ENCODE measurements around the gene UTS2R.

Gene UTS2R

DNA sequence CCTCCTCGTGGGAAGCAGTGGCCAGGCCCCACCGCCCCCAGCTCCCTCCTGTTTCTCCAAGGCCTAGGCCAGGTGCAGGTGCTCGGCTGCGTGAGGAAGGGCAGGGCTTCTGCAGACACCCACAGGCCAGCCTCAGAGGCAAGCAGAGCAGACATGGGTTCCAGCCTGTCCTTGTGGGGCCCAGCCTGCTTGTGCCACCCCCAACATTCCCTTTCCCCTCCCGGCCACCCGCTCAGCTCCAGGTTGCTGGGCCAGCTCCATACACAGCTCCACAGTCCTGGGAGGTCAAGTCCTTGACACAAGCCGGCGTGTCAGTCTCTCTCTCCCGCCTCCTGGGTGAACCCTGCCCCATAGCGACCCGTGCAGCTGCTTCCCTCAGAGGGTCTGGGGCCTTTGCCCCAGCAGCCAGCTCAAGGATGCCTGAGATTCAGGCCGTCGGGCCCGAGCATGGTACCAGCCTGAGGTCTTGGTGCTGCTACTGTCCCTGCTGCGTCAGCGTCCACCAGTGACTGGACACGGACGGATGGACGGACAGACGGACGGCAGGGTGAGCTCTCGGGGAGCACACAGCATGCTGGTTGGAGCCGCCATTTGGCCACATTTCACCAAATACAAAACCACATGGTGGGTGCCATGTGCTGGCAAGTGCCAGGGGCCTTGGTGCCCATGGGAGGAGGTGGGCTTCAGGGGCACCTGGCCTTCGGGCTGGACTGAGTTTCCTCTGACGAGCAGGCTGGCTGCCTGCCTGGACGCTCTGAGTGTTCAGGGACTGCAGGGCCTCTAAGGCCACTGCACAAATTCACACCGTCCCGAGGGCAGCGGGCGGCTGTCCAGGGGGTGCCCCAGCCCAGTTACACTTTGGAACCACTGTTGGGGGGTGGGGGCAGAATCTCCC lies 46.0 kb upstream of the UTS2R start:
- Histone ChIP-seq H3K9me3 (ENCODE audit: insufficient read depth, low read length) (no peaks in the 10 kb centered on the region), H3K4me1 (ENCODE audit: insufficient read depth, insufficient read length) (peaks cover 40% of the 10 kb centered on the region), H3K36me3 (ENCODE audit: insufficient read depth, insufficient read length, low read length) (no peaks in the 10 kb centered on the region), H3K9ac (ENCODE audit: insufficient read length, low read depth) (peak overlapping the region; percentile 50), H3K27me3 (ENCODE audit: insufficient read depth, insufficient read length) (peaks cover 26% of the 10 kb centered on the region), H3K4me3 (ENCODE audit: insufficient read length, low read depth) (no peak overlapping the region)
- no peak for DNase-seq (ENCODE audit: low read depth, low spot score)
- TF ChIP-seq ZNF274 (IDR thresholded peaks at IDR 0.05; ENCODE audit: low read depth, low read length) = no peak
- no peak for TF ChIP-seq SUZ12 (IDR thresholded peaks at IDR 0.05; ENCODE audit: extremely low read depth, insufficient read depth, insufficient read length)
- no peak for TF ChIP-seq YY1 (IDR thresholded peaks at IDR 0.05; ENCODE audit: insufficient read depth, insufficient read length)

DNA sequence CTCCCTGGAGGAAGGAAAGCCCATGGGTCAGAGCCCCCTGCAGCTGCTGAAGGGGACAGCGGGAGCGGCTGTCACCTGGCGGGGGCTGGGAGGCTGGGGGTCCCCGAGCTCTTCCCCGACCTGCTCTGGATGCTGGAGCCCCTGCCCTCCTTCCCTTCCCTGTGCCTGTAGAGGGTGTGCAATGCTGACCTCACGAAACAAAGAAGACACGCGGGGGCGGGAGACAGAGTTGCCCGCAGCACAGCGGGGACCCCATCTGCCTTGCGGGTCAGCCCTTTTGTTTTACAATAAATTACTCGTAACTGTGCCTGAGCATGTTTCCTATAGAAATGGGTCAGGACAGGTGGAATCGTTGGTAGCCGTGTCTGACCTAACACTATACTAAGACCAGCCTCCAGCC lies 44.3 kb upstream of the UTS2R start:
- Histone ChIP-seq H3K9me3 (ENCODE audit: insufficient read depth, low read length) (no peaks in the 10 kb centered on the region), H3K4me3 (ENCODE audit: insufficient read length, low read depth) (no peak overlapping the region), H3K36me3 (ENCODE audit: insufficient read depth, insufficient read length, low read length) (no peaks in the 10 kb centered on the region), H3K4me1 (ENCODE audit: insufficient read depth, insufficient read length) (peaks cover 39% of the 10 kb centered on the region), H3K27me3 (ENCODE audit: insufficient read depth, insufficient read length) (peaks cover 37% of the 10 kb centered on the region), H3K9ac (ENCODE audit: insufficient read length, low read depth) (no peak overlapping the region)
- no peak for TF ChIP-seq SUZ12 (IDR thresholded peaks at IDR 0.05; ENCODE audit: extremely low read depth, insufficient read depth, insufficient read length)
- TF ChIP-seq ZNF274 (IDR thresholded peaks at IDR 0.05; ENCODE audit: low read depth, low read length) = no peak
- TF ChIP-seq YY1 (IDR thresholded peaks at IDR 0.05; ENCODE audit: insufficient read depth, insufficient read length) = no peak
- no peak for DNase-seq (ENCODE audit: low read depth, low spot score)

DNA sequence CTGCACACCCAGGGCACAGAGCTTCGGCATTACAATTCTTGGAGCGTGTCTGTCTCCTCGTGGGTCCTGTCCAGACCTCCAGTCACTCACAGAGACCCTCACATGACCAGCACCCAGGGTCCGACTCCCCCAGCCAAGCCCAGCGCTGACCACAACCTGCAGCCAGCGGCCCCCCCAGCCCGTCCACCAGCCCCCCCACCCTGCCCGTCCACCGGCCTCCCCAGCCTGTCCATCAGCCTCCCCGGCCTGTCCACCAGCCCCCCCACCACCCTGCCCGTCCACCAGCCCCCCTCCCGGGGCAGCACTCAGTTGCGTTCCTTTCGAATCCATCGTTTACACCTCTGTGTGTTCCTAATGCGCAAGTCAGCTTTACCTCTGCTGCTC lies 43.8 kb upstream of the UTS2R start:
- TF ChIP-seq ZNF274 (IDR thresholded peaks at IDR 0.05; ENCODE audit: low read depth, low read length) = no peak
- TF ChIP-seq SUZ12 (IDR thresholded peaks at IDR 0.05; ENCODE audit: extremely low read depth, insufficient read depth, insufficient read length) = no peak
- TF ChIP-seq YY1 (IDR thresholded peaks at IDR 0.05; ENCODE audit: insufficient read depth, insufficient read length) = no peak
- Histone ChIP-seq H3K36me3 (ENCODE audit: insufficient read depth, insufficient read length, low read length) (no peaks in the 10 kb centered on the region), H3K4me1 (ENCODE audit: insufficient read depth, insufficient read length) (peaks cover 44% of the 10 kb centered on the region), H3K4me3 (ENCODE audit: insufficient read length, low read depth) (no peak overlapping the region), H3K9me3 (ENCODE audit: insufficient read depth, low read length) (no peaks in the 10 kb centered on the region), H3K27me3 (ENCODE audit: insufficient read depth, insufficient read length) (peaks cover 38% of the 10 kb centered on the region), H3K9ac (ENCODE audit: insufficient read length, low read depth) (peak overlapping the region; percentile 38)
- DNase-seq (ENCODE audit: low read depth, low spot score) = no peak

DNA sequence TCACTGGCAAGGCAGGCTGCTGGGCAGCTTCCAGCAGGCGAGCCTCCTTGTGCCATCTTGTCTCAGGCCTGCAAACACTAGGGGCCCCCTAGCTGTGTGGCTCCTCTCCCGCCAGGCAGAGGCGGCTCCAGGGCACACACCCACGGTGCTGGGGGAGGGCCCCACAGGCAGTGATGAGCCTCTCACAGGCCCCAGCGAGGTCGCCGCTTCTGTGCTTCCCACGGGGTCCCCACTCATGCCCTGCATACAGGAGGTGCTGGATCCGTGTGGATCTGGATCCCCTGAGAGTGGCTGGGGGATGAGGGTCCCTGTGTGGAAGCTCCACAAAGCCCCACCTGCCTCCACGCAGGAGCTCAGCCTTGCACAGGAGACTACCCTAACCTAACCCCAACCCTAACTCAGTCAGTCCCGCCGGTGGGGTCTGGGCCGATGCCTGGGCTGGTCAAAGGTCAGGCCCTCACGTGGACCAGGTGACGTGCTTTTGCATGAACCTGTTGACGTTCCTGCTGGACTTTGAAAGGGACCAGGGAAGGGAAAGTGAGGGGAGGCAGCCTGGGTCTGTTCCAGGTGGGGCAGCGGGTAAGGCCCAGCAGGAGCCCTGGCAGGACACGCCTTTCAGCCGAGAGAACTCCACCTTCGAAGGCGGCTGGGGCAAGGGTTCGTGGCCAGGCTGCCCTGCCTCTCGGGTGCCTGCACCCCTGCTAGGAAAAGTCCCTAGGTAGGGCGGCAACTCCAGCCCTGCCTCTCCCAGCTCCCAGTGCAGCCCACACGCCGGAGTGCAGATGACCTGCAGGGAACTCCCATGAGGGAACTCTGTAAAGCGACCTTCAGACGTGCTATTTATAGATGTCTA lies 43.2 kb upstream of the UTS2R start:
- no peak overlapping the region for H3K4me3 ChIP-seq (ENCODE audit: insufficient read length, low read depth)
- no peaks in the 10 kb centered on the region for H3K9me3 ChIP-seq (ENCODE audit: insufficient read depth, low read length)
- peak overlapping the region; percentile 38 for H3K9ac ChIP-seq (ENCODE audit: insufficient read length, low read depth)
- peaks cover 44% of the 10 kb centered on the region for H3K27me3 ChIP-seq (ENCODE audit: insufficient read depth, insufficient read length)
- peaks cover 47% of the 10 kb centered on the region for H3K4me1 ChIP-seq (ENCODE audit: insufficient read depth, insufficient read length)
- no peaks in the 10 kb centered on the region for H3K36me3 ChIP-seq (ENCODE audit: insufficient read depth, insufficient read length, low read length)
- DNase-seq (ENCODE audit: low read depth, low spot score) = no peak
- no peak for TF ChIP-seq ZNF274 (IDR thresholded peaks at IDR 0.05; ENCODE audit: low read depth, low read length)
- no peak for TF ChIP-seq YY1 (IDR thresholded peaks at IDR 0.05; ENCODE audit: insufficient read depth, insufficient read length)
- no peak for TF ChIP-seq SUZ12 (IDR thresholded peaks at IDR 0.05; ENCODE audit: extremely low read depth, insufficient read depth, insufficient read length)

DNA sequence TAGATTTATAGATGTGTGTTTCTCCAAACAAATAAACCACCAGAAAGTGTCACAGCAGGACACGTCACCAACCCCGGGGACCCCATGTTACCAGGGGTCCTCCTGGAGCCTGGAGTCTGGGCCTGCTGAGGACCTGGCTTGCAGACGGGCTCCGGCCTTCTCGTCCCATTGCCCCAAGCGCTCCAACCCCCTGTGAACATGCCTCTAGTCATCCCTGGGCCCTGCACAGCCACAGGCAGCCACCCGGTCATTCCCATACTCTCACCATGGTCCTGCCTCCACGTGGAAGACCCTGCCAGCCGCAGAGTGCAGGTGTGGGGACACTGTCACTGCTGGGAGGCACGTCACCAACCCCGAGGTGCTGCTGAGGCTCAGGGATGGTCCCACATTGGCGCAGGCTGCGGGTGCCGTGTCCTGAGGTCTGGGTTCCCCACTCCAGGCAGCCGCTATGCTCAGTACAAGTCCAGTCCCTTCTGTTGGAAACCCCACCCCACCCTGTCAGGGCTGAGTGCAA lies 42.5 kb upstream of the UTS2R start:
- TF ChIP-seq YY1 (IDR thresholded peaks at IDR 0.05; ENCODE audit: insufficient read depth, insufficient read length) = no peak
- no peak for TF ChIP-seq ZNF274 (IDR thresholded peaks at IDR 0.05; ENCODE audit: low read depth, low read length)
- no peak for TF ChIP-seq SUZ12 (IDR thresholded peaks at IDR 0.05; ENCODE audit: extremely low read depth, insufficient read depth, insufficient read length)
- Histone ChIP-seq H3K36me3 (ENCODE audit: insufficient read depth, insufficient read length, low read length) (no peaks in the 10 kb centered on the region), H3K4me3 (ENCODE audit: insufficient read length, low read depth) (no peak overlapping the region), H3K4me1 (ENCODE audit: insufficient read depth, insufficient read length) (peaks cover 46% of the 10 kb centered on the region), H3K9me3 (ENCODE audit: insufficient read depth, low read length) (no peaks in the 10 kb centered on the region), H3K9ac (ENCODE audit: insufficient read length, low read depth) (no peak overlapping the region), H3K27me3 (ENCODE audit: insufficient read depth, insufficient read length) (peaks cover 51% of the 10 kb centered on the region)
- DNase-seq (ENCODE audit: low read depth, low spot score) = no peak

DNA sequence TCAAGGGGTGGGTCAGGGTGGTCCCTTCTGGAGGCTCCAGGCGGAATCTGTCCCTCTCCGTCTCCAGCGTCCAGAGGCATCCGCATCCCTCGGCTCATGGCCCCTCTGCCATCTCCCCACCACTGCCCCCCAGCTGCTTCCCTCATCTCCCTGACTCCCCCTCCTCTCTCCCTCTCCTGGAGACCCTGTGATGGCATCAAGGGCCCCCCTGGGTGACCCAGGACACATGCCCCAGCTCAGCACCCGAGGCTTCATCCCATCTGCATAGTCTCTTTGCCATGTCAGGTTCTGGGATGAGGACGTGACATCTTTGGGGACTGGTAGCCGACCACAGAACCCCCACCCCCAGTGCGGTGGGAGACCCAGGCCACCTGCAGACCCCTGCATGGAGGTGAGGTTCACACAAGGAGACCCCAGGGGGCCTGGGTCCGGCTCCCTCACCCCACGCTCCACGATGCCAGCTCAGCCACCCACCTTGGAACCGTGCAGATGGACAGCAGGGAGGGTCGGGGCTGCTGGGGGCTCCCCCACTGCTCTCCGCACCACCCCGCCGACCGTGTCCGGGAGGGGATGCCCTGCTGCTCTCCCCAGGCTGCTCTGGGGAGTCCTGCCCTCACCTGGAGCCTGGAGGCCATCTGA lies 41.8 kb upstream of the UTS2R start:
- DNase-seq (ENCODE audit: low read depth, low spot score) = no peak
- Histone ChIP-seq H3K4me3 (ENCODE audit: insufficient read length, low read depth) (no peak overlapping the region), H3K9me3 (ENCODE audit: insufficient read depth, low read length) (no peaks in the 10 kb centered on the region), H3K36me3 (ENCODE audit: insufficient read depth, insufficient read length, low read length) (no peaks in the 10 kb centered on the region), H3K9ac (ENCODE audit: insufficient read length, low read depth) (no peak overlapping the region), H3K4me1 (ENCODE audit: insufficient read depth, insufficient read length) (peaks cover 49% of the 10 kb centered on the region), H3K27me3 (ENCODE audit: insufficient read depth, insufficient read length) (peaks cover 59% of the 10 kb centered on the region)
- TF ChIP-seq YY1 (IDR thresholded peaks at IDR 0.05; ENCODE audit: insufficient read depth, insufficient read length) = no peak
- no peak for TF ChIP-seq SUZ12 (IDR thresholded peaks at IDR 0.05; ENCODE audit: extremely low read depth, insufficient read depth, insufficient read length)
- TF ChIP-seq ZNF274 (IDR thresholded peaks at IDR 0.05; ENCODE audit: low read depth, low read length) = no peak

Data from NT2/D1 (cell line).